Erythroblast (primary cell): ENCODE results near the gene COA3.

Experiments used
- GATA1 ChIP-seq: IDR thresholded peaks from 2 replicates; pipeline ENCODE4 v1.6.1; 2011; ENCODE audit warnings: low read depth, mild to moderate bottlenecking, control low read depth, low read length, moderate library complexity
- POLR2A ChIP-seq: IDR thresholded peaks from 2 replicates; pipeline ENCODE4 v1.6.1; 2011; ENCODE audit warnings: mild to moderate bottlenecking, low read length

DNA sequence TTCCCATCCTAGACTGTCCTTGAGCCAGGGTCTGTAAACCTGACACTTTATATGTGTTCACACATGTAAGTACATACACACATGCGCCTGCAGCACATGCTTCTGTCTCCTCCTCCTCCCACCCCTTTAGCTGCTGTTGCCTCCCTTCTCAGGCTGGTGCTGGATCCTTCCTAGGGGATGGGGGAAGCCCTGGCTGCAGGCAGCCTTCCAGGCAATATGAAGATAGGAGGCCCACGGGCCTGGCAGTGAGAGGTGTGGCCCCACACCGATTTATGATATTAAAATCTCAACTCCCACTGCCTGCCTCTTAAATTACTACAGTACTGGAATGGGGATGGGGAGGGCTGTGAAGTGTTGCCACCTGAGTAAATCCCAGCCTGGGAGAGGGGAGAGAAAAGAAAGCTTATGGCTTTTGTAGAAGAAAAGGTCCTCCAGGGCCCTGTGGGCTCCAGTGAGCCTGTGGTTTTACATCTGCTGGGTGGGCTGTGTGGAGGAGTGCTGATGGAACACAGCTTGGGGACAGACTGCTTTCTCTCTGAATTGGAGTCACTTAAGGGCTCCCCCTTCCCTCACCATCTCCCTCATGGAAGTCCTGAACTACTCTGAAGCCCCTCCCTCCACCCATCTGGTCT is 19.1 kb downstream of the COA3 start:
- TF ChIP-seq GATA1 (no peak), POLR2A (no peak)
